GM23248 (cell line): ENCODE results near the gene ZNF514.

Source experiments
- EZH2 ChIP-seq: fragments of 200-600 bp; sonication (generic); IDR thresholded peaks from 2 replicates; pipeline ENCODE4 v1.6.1; 2018; ENCODE audit warnings: antibody characterized with exemption, mild to moderate bottlenecking; ENCODE audit not compliant: insufficient read depth, poor library complexity, severe bottlenecking
- EZH2phosphoT487 ChIP-seq: fragments of 200-600 bp; sonication (generic); IDR thresholded peaks from 2 replicates; pipeline ENCODE4 v1.6.1; 2018; ENCODE audit warnings: antibody characterized with exemption, moderate library complexity, mild to moderate bottlenecking, low read depth; ENCODE audit not compliant: insufficient read depth

GRCh38 chr2:95138702-95139101 is 20.9 kb downstream of the ZNF514 start:
- no peak for TF ChIP-seq EZH2phosphoT487
- no peak for TF ChIP-seq EZH2
